ENCODE measurements around the gene SLC66A3.

The SLC66A3 gene

GRCh38 chr2:11220445-11220844, 65.2 kb downstream of the SLC66A3 start:
- no peak for DNase-seq

GRCh38 chr2:11222845-11223244, 67.6 kb downstream of the SLC66A3 start:
- DNase-seq, result no peak

- no peak for DNase-seq
Observed at GRCh38 chr2:11224887-11225286, 69.6 kb downstream of the SLC66A3 start.

- no peak for DNase-seq
Observed at GRCh38 chr2:11227595-11227994, 72.3 kb downstream of the SLC66A3 start.
